GM19463 (cell line): ENCODE results near the gene HSD17B8.

Experiments used
- ATAC-seq: cut with Tn5 transposase; IDR thresholded peaks from one replicate; pipeline ENCODE4 v1.9.1; 2021; ENCODE audit warnings: mild to moderate bottlenecking, moderate library complexity; ENCODE audit not compliant: unreplicated experiment

The HSD17B8 gene

DNA sequence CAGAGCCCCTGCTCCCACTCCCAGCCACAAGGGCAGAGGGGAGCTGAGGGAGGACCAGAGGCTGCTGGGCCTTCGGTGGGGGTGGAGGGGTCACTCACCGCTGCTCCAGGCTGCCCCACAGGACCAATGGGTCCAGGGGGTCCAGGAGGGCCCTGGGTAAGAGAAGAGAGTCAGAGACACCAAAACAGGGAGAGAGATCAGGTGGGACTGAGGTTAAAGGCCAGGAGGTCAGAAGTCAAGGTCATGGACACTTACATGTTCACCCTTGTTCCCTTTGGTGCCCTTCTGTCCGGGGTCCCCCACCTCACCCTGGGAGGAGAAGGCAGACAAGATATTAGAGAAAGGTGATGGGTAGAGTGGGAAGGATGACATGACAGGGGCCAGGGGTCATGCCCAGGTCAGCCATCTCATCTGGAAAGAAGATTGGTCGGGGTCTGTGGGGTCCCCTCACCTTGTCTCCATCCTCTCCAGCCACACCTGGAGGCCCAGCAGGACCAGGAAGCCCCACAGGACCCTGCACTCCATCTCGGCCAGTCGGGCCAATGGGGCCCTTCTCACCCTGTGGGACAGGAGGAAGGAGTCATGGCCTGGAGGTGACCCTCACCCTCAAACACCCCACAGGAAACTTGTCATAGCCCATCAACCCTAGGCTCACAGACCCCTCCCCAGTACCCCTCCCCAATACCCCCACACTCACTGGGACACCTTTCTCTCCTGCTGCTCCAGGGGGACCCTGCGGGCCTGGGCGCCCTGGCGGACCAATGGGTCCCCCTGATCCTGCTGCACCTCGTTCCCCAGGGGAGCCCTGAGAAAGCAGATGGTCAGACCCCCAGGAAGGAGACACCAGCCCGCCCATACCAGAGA lies 33.2 kb upstream of the HSD17B8 start:
- ATAC-seq, result no peak

GRCh38 chr6:33171880-33172687 lies 32.4 kb upstream of the HSD17B8 start:
- ATAC-seq, result no peak

- no peak for ATAC-seq
Observed at GRCh38 chr6:33172688-33173534, 31.5 kb upstream of the HSD17B8 start.

- ATAC-seq, result no peak
Observed at GRCh38 chr6:33173535-33174180, 30.8 kb upstream of the HSD17B8 start.

DNA sequence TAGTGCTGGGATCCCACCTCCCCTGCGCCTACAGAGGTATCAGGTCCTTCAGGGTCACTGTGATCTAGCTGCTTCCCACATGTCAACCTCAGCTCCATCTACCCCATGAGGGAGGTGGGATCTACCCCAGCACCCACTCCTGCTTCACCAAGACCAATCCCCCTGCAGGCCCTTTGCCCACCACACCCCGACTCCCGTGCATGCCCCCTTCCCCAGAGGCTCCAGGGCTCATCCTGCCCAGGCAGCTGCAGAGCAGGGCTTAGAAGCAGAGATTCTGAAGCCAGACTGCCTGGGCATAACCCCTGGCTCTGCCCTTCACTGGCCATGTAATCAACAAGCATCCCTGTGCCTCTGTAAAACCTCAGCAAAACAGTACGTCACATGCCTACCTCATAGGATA lies 29.7 kb upstream of the HSD17B8 start:
- ATAC-seq, result no peak

DNA sequence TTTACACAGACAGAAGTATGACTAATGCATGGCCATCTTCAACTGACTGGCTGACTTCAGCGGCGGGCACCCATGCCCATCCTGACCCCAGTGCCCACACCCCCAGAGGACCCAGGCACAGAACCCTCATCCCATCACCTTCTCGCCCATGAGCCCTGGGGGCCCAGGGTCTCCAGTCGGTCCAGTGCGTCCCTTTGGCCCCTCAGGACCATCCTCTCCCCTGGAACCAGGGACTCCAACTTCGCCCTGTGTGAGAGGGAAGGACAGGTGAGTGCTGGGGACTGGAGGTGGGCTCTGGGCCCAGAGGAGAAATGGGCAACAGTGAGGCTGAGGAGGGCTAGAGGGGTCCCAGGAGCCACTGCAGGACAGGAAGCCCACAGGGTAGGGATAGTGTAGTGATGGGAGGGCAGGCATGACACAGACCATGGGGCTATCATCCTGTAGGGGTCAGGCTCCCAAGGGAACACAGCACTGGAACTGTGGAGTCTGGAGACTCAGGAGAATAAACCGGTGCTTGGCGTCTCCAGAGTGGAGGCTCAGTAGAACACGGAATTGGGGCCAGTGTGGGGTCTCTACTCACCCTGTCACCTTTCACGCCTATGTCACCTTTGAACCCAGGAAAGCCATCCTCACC lies 28.9 kb upstream of the HSD17B8 start:
- ATAC-seq, result no peak

- ATAC-seq, result no peak
Observed at GRCh38 chr6:33176906-33177305, 27.5 kb upstream of the HSD17B8 start.

- ATAC-seq, result no peak
Observed at GRCh38 chr6:33177552-33178446, 26.7 kb upstream of the HSD17B8 start.

DNA sequence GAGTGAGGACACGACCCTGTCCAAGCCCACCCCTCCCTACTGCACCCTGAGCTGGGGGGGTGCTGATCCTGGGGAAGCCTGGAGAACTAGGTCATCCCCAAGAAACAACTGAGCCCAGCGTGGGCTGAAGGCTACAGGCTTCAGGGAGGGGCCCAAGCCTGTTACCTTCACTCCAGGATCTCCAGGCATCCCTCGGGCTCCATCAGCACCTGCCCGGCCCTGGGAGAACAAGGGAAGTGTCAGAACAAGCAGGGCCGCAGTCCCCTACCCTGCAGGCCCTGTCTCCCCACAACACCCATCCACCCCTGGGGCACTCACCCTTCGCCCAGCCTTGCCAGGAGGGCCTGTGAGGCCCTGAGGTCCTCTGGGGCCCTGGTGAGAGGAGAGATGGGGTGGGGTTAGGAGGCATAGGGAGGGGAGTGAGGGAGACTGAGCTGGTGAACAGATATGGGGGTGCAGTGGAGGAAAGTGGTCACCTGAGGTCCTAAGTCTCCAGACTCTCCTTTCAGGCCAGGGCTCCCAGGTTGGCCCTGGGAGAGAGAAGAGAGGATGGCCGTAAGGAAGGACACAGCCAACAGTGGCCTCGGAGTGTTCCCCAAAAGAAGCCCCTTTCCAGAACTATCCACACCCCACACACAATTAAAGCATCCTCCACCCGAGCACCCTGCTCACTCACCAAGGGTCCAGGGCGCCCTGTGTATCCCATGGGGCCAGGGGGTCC lies 25.5 kb upstream of the HSD17B8 start:
- no peak for ATAC-seq

DNA sequence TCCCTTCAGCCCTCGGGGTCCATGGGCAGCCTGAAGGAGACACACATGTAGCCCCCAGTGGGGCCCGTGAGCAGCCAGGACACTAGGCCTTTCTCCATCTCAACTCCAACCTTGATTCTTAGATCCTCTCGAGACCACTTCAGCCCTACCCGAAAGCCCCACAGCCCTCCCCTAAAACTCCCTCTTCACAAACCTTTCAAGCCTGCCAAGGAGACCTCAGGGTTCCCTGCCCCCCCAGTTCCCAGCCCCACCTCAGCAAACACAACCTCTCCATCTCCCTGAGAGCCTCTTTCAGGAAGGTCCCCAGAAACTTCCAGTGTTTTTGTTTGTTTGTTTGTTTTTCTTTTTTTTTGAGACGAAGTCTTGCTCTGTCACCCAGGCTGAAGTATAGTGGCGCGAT lies 23.3 kb upstream of the HSD17B8 start:
- no peak for ATAC-seq

- no peak for ATAC-seq
Observed at GRCh38 chr6:33183071-33183683, 21.3 kb upstream of the HSD17B8 start.

DNA sequence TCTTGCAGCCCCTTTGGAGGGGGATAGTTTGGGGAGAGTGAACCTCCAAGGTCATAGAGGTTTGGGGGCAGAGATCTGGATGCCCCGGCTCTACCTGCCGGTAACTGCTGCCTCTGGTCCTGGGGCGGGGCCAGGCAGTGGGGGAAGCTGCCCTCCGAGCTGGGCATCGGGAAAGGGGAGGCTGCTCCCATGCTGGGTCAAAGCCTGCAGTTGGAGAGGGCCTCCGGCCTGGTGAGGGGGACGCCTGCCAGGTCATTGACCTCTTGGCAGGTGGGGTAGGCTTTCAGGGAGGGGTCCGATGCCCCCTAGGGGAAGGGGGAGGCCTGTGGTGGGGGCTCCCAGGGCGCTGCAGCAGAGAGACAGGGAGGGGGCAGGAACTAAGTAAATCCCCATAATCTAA lies 19.3 kb upstream of the HSD17B8 start:
- no peak for ATAC-seq

DNA sequence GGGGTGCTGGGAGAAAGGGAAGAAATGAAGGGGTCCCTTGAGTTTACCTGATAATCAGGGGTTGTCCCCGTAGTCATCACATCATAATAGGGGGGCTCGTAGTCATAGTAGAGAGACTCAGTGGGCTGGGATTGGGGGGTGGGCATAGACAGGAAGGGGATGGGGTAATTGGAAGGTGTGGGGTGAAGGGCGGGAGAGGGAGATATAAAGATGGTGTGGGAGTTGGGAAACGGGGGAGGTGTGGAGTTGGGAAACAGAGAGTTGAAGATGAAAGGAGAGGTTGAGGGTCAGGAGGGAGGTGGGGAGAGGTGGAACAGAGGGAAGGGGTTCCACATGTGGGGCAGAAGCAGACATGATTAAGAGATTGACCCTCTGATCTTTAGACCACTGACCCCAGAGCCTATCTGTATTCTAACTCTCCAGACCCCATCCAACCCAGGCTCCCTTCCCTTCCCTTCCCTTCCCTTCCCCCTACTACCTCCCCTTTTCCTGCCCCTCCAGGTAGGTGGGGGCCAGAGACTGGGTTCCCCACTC lies 18.7 kb upstream of the HSD17B8 start:
- no peak for ATAC-seq

DNA sequence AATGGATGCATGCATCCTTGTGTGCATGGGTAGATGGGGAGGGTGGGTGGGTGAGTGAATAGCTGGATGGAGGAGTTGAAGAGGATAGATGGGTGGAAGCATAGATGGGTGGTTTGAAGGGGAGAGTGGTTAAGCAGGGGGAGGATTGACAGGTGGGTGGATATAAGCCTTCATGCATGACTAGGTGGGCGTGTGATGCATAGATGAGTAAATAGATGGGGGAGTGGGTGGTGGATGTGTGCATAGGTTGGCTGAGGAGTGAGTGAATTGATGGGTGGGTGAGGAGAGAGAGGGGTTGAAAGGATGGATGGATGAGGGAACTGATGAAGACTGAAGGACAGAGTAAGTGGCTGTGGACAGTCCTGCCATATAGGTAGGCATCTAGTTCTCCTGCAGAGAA lies 16.6 kb upstream of the HSD17B8 start:
- ATAC-seq, result no peak

GRCh38 chr6:33189164-33189563 lies 15.3 kb upstream of the HSD17B8 start:
- no peak for ATAC-seq

DNA sequence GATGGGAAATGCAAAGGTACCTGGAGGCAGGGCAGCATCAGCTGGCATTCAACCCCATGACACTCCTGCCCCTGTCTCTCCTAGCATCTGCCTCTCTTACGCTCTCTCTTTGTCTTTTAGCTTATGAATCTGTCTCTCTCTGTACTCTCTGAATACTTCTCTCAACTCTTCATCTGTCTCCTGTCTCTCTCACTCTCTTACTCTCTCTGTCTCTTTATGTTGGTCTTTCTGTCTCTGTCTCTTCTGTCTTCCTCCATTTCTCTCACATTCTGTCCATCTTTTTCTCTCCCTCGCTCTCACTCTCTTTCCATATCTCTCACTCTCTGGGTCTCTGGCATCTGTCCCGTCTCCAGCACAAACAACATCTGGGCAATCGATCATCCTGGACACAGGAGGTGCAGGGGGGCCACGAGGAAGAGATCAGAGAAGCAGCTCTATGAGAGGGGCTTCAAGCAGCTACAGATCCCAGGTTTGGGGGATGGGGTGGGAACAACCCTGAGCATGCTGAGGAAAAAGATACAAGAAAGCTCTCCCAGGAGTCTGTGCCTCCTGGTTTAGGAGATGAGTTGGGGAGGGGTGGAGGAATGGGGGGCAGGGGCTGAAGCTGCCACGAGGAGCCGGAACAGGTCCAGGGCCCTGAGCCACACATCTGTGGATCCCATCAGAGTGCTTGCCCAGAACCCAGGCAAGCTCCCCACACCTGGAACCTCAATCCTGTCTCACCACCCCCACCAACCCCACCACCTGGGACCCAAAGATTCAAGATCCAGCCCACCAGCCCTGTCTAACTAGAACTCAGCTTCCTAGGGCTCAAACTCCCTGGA lies 14.6 kb upstream of the HSD17B8 start:
- no peak for ATAC-seq

- ATAC-seq, result no peak
Observed at GRCh38 chr6:33190504-33191107, 13.8 kb upstream of the HSD17B8 start.
